Naive B cell (primary cell): ENCODE data around the gene CELA2B. TPM values are rescaled to one million over a fixed set of nuclear protein-coding genes. Genes with fewer than 3 reads are reported as not detected.
"Not testable (repeated sequence)": the region's sequence is repeated elsewhere in the genome, so short reads cannot be mapped to it uniquely, and the experiment has no call there.

Experiments
- ATAC-seq, 2 donors: fragments of 150-1000 bp; cut with Tn5 transposase; 2 replicates each; pipeline ENCODE4 v1.10.0; 2021; ENCODE audit warnings: low read depth in 2 of 2, mild to moderate bottlenecking in 2 of 2, moderate library complexity in 2 of 2
- DNase-seq: peaks from one replicate; pipeline ENCODE4 v3.0.0; 2022
- H3K27ac Mint-ChIP-seq, 6 donors: one replicate each; pipeline ENCODE4 v1.8.0; 2020 to 2022; ENCODE audit warnings: mild to moderate bottlenecking in 6 of 6, mixed read lengths in 6 of 6, moderate library complexity in 5 of 6, inconsistent platforms in 2 of 6
- H3K27me3 Mint-ChIP-seq, 3 donors: one replicate each; pipeline ENCODE4 v1.8.0; 2021 to 2022; ENCODE audit warnings: mixed read lengths in 3 of 3, mild to moderate bottlenecking in 1 of 3
- H3K36me3 Mint-ChIP-seq, 2 donors: one replicate each; pipeline ENCODE4 v1.8.0; 2020 to 2022; ENCODE audit warnings: mixed read lengths in 2 of 2, inconsistent platforms in 1 of 2, mild to moderate bottlenecking in 1 of 2
- H3K4me1 Mint-ChIP-seq, 3 donors: one replicate each; pipeline ENCODE4 v1.8.0; 2020 to 2022; ENCODE audit warnings: mixed read lengths in 3 of 3, inconsistent platforms in 1 of 3, mild to moderate bottlenecking in 1 of 3, moderate library complexity in 1 of 3
- H3K4me3 Mint-ChIP-seq, 8 donors: one replicate each; pipeline ENCODE4 v1.8.0; 2020 to 2022; ENCODE audit warnings: mild to moderate bottlenecking in 8 of 8, mixed read lengths in 8 of 8, moderate library complexity in 8 of 8, inconsistent platforms in 2 of 8
- H3K9me3 Mint-ChIP-seq, 7 donors: one replicate each; pipeline ENCODE4 v1.8.0; 2020 to 2022; ENCODE audit warnings: mixed read lengths in 7 of 7, mild to moderate bottlenecking in 5 of 7, inconsistent platforms in 2 of 7, moderate library complexity in 1 of 7
- polyA plus RNA-seq, 6 donors: library from polyadenylated mRNA; unstranded; fragments of 300-500 nt; fragmentation: Illumina TruSeq; gene quantifications; one replicate each; pipeline ENCODE4 v1.2.3, GENCODE V29; 2021; ENCODE audit warnings: low read depth in 6 of 6

CELA2B gene
- polyA plus RNA-seq, 6 donors from 2014 or later, result not detected

DNA sequence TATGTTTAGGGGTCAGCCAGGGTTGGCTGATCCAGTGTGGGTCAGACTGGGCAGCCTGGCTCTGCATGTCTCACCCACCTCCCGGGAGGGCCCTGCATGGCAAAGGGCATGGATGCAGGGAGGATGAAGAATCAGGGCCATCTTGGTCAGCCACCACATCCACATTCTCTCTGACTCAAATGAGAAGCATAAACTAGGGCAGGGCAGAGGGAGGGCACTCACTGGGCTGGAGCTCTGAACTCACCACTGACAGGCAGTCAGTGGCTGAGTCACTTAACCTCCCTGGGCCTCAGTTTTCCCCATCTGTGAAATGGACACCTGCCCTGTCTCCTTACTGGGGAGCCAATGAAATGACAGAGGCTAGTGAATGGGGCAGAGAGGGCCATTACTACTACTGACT, 23.7 kb upstream of the CELA2B start:
- Mint-ChIP-seq H3K27me3 (peaks cover 10 to 29% (median 13%) of the 10 kb centered on the region in 3 donors), H3K4me3 (no peak overlapping the region), H3K4me1 (no peaks in the 10 kb centered on the region), H3K36me3 (no peaks in the 10 kb centered on the region), H3K27ac (no peak overlapping the region), H3K9me3 (peaks cover 0 to 5% (median 0%) of the 10 kb centered on the region in 7 donors)
- no peak for ATAC-seq
- no peak for DNase-seq

DNA sequence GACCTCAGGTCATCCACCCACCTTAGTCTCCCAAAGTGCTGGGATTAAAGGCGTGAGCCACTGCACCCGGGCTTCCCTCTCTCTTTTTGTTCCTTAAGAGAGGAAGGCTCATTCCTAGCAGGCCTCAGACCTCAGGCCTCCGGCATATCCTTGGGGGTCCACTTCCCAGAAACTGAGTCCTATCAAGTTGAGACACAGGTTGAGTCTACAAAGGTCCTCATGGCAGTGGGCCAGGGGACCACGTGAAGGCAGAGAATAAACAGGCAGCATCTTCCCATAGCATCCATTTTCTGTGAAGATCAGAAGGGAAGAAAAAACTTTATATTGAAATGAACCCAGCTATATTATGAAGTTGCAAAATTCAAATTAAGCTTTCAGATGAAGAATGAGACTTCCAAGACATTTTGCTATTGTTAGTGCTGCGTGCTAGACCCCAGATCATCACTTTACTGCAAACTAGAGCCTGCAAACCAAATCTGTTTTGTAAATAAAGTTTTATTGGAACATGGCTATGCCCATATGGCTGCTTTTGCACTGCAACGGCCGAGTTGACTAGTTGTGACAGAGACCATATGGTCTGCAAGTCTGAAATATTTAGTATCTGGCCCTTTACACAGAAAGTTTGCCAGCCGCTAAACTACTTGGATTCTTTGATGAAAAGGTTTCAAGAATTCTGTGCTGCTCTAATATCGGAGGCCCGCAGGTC, 22.9 kb upstream of the CELA2B start:
- no peaks in the 10 kb centered on the region for H3K36me3 Mint-ChIP-seq
- ATAC-seq (no peak), DNase-seq (no peak)
- H3K9me3 Mint-ChIP-seq, result peaks cover 0 to 5% (median 0%) of the 10 kb centered on the region in 7 donors
- no peak overlapping the region for H3K27ac Mint-ChIP-seq
- H3K4me1 Mint-ChIP-seq, result no peaks in the 10 kb centered on the region
- peaks cover 8 to 26% (median 8%) of the 10 kb centered on the region in 3 donors for H3K27me3 Mint-ChIP-seq
- H3K4me3 Mint-ChIP-seq, result no peak overlapping the region

DNA sequence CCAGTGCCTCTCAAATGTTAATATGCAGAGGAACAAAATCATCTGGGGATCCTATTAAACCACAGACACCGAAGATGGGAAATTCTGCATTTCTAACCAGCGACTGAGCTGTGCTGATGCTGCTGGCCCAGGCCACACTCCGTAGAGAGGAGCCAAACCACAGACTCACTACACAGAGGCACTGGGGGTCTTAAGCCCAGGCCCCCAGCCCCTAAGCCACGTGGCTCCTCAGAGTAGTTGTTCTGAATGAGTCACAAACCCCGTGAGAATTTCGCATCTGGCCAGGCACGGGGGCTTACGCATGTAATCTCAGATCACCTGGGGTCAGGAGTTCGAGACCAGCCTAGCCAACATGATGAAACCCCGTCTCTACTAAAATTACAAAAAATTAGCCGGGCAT, 22.2 kb upstream of the CELA2B start:
- no peak overlapping the region for H3K4me3 Mint-ChIP-seq
- H3K27ac Mint-ChIP-seq, result no peak overlapping the region
- no peak for ATAC-seq
- H3K27me3 Mint-ChIP-seq, result peaks cover 8 to 26% (median 8%) of the 10 kb centered on the region in 3 donors
- H3K4me1 Mint-ChIP-seq, result no peaks in the 10 kb centered on the region
- peaks cover 0 to 5% (median 0%) of the 10 kb centered on the region in 7 donors for H3K9me3 Mint-ChIP-seq
- no peaks in the 10 kb centered on the region for H3K36me3 Mint-ChIP-seq
- no peak for DNase-seq

DNA sequence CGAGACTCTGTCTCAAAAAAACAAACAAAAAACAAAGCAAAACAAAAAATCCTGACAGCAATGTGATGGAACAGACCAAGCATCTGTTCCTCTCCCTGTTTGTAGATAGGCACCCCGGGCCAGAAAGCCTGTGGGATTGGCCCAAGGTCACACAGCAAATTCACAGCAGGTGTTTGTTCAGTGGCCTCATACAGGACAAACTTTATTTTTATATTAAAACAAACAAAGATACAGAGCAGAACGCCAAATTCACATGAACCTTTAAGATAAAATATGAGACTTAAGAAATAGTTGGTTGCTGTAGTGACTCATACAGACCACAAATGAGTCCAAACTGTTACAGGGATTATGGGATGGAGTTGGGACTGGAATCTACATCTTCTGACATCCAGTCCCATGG, 21.6 kb upstream of the CELA2B start:
- no peak for DNase-seq
- H3K4me1 Mint-ChIP-seq, result no peaks in the 10 kb centered on the region
- no peak for ATAC-seq
- peaks cover 7 to 24% (median 8%) of the 10 kb centered on the region in 3 donors for H3K27me3 Mint-ChIP-seq
- no peak overlapping the region for H3K4me3 Mint-ChIP-seq
- H3K9me3 Mint-ChIP-seq, result peaks cover 0 to 5% (median 0%) of the 10 kb centered on the region in 7 donors
- no peak overlapping the region for H3K27ac Mint-ChIP-seq
- no peaks in the 10 kb centered on the region for H3K36me3 Mint-ChIP-seq

DNA sequence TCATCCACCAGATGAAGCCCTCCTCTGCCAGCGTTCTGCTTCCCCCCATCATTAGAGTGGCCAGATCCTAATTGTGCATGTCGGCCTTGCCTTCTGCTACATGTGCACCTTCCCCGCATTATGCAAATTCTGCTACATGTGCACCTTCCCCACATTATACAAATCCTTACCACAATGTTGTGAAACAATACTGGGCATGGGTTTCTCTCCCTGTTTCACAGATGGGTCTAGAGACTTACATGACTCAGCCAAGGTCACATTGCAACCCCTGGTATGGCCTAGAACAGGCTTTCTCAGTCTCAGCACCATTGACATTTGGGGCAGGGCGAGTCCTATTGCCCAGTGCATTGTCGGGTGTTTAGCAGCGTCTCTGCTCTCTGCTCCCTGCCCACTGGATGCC, 20.4 kb upstream of the CELA2B start:
- Mint-ChIP-seq H3K4me1 (no peaks in the 10 kb centered on the region), H3K27ac (no peak overlapping the region), H3K36me3 (no peaks in the 10 kb centered on the region), H3K4me3 (no peak overlapping the region), H3K9me3 (peaks cover 0 to 5% (median 0%) of the 10 kb centered on the region in 7 donors), H3K27me3 (peaks cover 4 to 16% (median 8%) of the 10 kb centered on the region in 3 donors)
- no peak for DNase-seq
- ATAC-seq, result no peak

DNA sequence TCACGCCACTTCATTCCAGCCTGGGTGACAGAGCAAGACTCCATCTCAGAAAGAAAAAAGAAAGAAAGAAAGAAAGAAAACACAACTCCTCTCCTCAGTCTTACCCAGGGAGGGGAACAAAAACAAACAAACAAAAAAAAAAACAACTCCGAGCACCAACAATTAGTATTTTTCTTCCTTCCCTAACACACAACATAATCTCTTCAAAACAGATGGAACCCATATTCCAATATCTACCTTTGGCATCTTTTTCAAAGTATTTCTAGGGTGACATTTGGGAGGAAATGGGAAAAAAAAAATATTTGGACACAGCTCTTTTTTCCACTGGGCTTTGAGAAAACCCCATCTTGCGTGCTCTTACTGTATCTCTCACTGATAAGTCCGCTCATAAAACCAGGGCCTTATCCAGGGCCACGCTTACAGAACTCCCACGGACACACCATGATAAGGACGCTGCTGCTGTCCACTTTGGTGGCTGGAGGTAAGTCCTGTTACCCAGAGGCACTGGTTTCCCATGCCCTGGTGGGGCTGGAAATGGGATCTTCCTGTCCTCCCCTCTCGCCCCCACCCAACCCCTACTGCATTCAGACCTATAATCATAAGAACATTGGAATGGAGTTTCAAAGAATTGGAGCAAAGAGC, 19.5 kb upstream of the CELA2B start, which contains the start of gene CELA2A:
TSS of gene CELA2A (plus strand) at position 420 of the 642 bp plus-strand sequence. CDS start at position 442, 22 bp downstream.
- Mint-ChIP-seq H3K27ac (peak within 1 kb of the TSS in 1 of 6 donors; percentile 12), H3K9me3 (no peaks in the 10 kb centered on the region), H3K4me1 (no peaks in the 10 kb centered on the region), H3K36me3 (no peaks in the 10 kb centered on the region), H3K27me3 (peaks cover 4 to 10% (median 4%) of the 10 kb centered on the region in 3 donors), H3K4me3 (peak within 1 kb of the TSS in 2 of 8 donors; percentile 33 to 66)
- DNase-seq, result no peak
- ATAC-seq, result no peak

DNA sequence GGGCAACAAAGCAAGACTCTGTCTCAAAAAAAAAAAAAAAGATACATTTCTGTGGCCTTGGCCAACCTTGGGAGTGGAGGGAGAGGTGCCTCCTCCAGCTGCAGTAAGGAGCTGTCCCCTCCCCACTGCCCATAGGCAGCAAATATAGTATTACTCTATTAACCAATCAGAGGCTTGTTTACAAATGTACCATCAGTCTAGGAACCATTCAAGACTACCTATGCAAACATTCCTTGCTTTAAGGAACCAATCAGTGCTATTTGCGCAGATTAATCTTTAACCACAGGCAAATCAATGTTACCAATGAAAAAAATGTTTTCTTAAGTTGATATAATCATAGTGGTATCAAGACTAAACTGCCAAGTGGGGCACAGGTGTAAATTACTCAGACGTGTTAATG, 18.3 kb upstream of the CELA2B start:
- DNase-seq, result no peak
- ATAC-seq, result no peak
- peaks cover 4 to 10% (median 4%) of the 10 kb centered on the region in 3 donors for H3K27me3 Mint-ChIP-seq
- no peak overlapping the region for H3K27ac Mint-ChIP-seq
- no peaks in the 10 kb centered on the region for H3K4me1 Mint-ChIP-seq
- no peaks in the 10 kb centered on the region for H3K9me3 Mint-ChIP-seq
- no peak overlapping the region for H3K4me3 Mint-ChIP-seq
- no peaks in the 10 kb centered on the region for H3K36me3 Mint-ChIP-seq

DNA sequence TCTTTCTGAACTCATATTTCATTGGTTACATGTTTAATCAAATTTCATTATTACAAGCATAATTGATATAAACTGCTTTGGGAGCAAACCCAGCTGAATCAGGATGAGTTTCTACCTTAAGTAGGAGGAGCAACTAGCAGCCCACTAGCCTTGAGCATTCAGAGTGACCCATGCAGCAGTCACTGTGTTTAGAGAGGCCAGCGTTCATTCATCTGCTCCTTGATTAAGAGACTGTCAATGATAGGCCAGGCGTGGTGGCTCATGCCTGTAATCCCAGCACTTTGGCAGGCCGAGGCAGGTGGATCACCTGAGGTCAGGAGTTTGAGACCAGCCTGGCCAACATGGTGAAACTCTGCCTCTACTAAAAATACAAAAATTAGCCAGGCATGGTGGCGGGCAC, 17.5 kb upstream of the CELA2B start:
- not testable (repeated sequence) for H3K36me3 Mint-ChIP-seq, H3K9me3 Mint-ChIP-seq, H3K27me3 Mint-ChIP-seq, H3K27ac Mint-ChIP-seq, ATAC-seq, DNase-seq, H3K4me1 Mint-ChIP-seq
- H3K4me3 Mint-ChIP-seq, result peak overlapping the region in 1 of 8 donors; percentile 9

DNA sequence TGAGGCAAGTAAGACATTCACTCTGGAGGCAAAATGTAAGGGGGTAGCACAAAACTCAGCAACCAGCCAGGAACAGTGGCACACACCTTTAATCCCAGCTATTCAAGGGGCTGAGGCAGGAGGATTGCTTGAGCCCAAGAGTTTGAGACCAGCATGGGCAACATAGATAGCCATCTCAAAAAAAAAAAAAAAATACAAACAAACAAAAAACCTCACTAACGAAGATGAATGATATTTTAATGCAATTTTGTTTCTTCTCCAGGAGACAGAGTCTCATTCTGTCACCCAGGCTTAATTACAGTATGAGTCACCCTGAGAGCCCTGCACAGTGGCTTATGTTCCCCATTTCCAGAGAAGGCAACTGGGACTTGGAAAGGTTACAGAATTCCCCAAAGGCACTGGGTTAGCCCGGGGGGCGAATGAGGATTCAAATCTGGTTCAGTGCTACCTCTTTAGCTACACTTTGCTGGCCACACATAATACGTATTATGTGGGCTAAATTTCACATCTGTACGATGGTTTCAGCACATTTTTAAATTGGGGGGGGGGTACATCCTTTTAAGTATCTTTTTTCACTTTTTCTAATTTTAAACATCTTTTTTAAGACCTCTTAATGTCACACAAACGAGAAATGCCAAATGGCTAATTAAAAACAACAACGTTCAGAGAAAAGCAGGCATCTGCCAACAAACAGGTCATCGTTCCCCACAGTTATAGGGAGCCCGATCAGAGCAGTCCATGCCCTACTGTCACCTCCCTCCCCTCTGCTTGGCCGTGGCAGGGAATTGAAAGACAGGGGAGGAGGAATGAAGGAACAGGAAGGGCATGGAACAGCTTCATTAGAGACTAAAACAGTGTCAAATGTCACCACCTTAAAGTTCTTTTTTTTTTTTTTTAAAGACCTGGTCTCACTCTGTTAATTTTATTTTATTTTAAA, 15.9 kb upstream of the CELA2B start:
- Mint-ChIP-seq H3K4me3 (no peak overlapping the region), H3K27me3 (peaks cover 0 to 10% (median 4%) of the 10 kb centered on the region in 3 donors), H3K9me3 (no peaks in the 10 kb centered on the region), H3K27ac (peak overlapping the region in 1 of 6 donors; percentile 65), H3K36me3 (no peaks in the 10 kb centered on the region), H3K4me1 (no peaks in the 10 kb centered on the region)
- DNase-seq (no peak), ATAC-seq (no peak)

DNA sequence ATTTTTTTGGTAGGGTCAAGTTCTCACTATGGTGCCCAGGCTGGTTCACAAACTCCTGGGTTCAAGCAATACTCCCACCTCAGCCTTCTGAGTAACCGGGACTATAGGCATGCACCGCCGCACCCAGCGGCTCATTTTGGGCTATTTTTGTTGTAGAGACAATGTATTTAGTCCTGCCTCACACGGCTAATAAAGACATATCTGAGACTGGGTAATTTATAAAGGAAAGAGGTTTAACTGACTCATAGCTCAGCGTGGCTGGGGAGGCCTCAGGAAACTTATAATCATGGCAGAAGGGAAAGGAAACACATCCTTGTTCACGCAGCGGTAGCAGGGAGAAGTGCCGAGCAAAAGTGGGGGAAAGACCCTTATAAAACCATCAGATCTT, 15.2 kb upstream of the CELA2B start:
- ATAC-seq (no peak), DNase-seq (no peak)
- Mint-ChIP-seq H3K27me3 (peaks cover 0 to 10% (median 4%) of the 10 kb centered on the region in 3 donors), H3K27ac (no peak overlapping the region), H3K9me3 (no peaks in the 10 kb centered on the region), H3K4me1 (no peaks in the 10 kb centered on the region), H3K4me3 (no peak overlapping the region), H3K36me3 (no peaks in the 10 kb centered on the region)

DNA sequence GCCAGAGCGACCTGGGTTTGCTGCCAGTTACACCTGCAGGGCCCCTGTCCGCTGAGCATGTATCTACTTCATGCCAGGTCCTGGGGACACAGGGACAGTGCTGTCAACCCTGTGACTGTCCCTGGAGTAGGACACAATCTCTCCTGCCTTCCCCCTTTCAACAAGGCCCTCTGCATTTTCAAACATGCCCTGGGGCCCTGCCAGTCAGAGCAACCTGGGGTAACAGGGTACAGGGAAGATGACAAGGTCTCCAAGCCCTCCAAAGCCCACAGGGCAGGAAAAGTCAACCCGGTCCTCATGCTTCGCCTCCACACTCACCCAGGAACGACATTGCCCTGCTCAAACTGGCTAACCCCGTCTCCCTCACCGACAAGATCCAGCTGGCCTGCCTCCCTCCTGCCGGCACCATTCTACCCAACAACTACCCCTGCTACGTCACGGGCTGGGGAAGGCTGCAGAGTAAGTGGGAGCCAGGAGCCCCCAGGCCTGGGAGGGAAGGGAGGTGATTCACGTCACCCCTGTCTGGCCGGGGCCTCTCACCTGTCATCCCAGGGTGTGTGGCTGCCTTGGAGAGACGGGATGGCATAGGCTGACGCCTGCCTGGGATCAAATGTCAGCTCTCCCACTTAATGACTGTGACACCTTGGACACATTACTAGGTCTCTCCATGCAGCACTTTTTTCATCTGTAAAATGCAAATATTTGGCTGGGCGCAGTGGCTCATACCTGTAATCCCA, 12.7 kb upstream of the CELA2B start:
- H3K27me3 Mint-ChIP-seq, result not testable (repeated sequence)

DNA sequence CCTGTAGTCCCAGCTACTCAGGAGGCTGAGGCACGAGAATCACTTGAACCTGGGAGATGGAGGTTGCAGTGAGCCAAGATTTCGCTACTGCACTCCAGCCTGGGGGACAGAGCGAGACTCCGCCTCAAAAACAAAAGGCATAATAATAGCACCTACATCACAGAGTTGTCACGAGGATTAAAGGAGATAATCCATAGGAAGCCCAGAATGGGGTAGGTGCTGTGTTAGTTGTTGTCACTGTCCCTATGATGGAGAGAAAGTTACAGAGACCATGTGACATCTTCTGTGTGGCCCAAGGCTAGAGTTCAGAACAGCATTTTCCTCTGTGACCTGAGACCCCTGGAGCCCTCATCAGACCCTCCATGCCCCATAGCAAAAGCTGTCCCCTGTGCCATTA, 12.0 kb upstream of the CELA2B start:
- not testable (repeated sequence) for H3K36me3 Mint-ChIP-seq, H3K27me3 Mint-ChIP-seq, H3K27ac Mint-ChIP-seq, DNase-seq, H3K9me3 Mint-ChIP-seq, H3K4me1 Mint-ChIP-seq, ATAC-seq, H3K4me3 Mint-ChIP-seq

More for the DNA sequence above, 12.7 kb upstream of the CELA2B start:
- not testable (repeated sequence) for H3K9me3 Mint-ChIP-seq, H3K4me1 Mint-ChIP-seq, DNase-seq, H3K4me3 Mint-ChIP-seq, H3K36me3 Mint-ChIP-seq, ATAC-seq
- peak overlapping the region in 1 of 6 donors; percentile 51 for H3K27ac Mint-ChIP-seq

DNA sequence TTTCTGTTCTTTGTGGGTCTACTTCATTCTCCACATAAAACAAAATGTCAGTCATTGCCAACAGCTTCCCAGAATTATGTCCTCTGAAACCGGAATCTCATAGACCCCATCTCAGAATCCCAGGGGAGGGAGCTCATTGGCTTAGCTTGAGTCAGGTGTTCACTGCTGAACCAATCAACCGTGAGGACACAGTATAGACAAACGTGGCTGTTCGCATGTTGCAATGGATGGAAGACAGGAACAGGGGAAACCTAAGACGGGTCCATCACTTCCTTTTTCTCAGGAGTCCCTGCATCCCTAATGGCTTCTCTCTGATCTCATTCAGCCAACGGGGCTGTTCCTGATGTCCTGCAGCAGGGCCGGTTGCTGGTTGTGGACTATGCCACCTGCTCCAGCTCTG, 10.2 kb upstream of the CELA2B start:
- H3K36me3 Mint-ChIP-seq, result no peaks in the 10 kb centered on the region
- ATAC-seq (no peak), DNase-seq (no peak)
- H3K27ac Mint-ChIP-seq, result no peak overlapping the region
- H3K9me3 Mint-ChIP-seq, result no peaks in the 10 kb centered on the region
- H3K4me1 Mint-ChIP-seq, result peaks cover 0 to 2% (median 0%) of the 10 kb centered on the region in 3 donors
- no peak overlapping the region for H3K4me3 Mint-ChIP-seq
- peaks cover 0 to 12% (median 0%) of the 10 kb centered on the region in 3 donors for H3K27me3 Mint-ChIP-seq
